Measurements from ENCODE around the gene TMEM184A.

TMEM184A gene

DNA sequence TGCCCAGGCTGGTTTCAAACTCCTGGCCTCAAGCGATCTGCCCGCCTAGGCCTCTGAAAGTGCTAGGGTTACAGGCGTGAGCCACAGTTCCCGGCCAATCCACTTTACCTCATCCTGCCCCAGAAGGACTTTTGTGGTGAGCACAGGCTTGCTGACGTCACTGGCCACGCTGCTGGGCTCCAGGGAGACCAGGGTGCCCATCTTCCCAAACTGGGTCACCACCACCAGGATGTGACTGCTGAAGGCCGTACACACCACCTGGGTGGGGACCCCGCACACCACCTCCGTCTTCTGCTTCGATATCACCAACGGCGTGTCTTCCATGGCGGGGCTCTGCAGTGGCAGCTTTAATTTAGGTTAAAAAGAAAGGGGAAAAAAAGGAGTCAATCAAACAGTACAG, 13.0 kb upstream of the TMEM184A start:
- no peak for DNase-seq (ENCODE audit: low read depth in 4 of 4, low spot score in 1 of 4)

DNA sequence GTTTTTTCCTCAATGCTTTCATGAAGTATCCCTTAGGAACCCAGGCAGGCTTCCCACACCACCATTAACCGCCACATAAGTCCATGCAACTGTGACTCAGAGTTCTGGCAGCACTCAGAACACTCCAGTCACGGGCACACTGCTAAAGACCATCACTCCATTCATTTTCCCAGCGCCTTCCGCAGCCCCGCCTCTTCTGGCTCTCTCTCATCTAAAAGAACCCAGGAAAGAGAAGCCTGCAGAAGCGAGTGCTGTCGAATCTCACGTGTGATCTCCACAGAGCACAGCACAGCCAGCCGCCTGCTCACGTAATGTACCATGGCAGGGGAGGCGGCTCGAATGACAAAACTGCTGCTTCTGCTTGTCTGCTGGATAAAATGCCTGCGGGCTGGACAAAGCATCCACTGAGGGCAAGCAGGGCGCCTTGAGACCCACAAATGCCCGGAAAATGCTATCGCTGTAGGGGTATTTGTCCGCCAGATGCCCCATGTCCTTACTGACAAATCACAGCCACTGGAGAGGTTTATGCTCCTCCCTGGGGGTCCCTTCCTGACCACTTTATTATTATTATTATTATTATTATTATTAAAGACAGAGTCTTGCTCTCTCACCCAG, 12.0 kb upstream of the TMEM184A start:
- DNase-seq (ENCODE audit: low read depth in 4 of 4, low spot score in 1 of 4), result no peak

- DNase-seq (ENCODE audit: low read depth in 4 of 4, low spot score in 1 of 4), result no peak
Observed at GRCh38 chr7:1567049-1567771, 11.2 kb upstream of the TMEM184A start.

- no peak for DNase-seq (ENCODE audit: low read depth in 4 of 4, low spot score in 1 of 4)
Observed at GRCh38 chr7:1566687-1567048, 10.7 kb upstream of the TMEM184A start.

DNA sequence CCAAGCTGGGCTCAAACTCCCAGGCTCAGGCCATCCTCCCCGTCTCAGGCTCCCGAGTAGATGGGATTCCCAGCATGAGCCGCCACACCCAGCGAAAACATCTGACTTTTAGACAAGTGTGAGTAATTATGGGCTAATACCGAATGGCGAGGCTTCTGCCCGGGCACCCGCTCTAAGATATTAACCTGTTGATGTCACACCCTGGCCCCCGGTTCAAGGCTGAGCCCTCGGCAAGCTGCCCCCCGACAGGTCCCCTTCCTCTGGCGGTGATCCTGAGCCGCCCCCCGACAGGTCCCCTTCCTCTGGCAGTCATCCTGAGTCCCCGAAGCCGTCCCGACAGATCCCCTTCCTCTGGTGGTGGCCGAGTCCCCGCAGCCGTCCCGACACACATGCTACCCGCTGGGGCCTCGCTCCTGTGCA, 8.6 kb upstream of the TMEM184A start:
- DNase-seq (ENCODE audit: low read depth in 4 of 4, low spot score in 1 of 4), result no peak

DNA sequence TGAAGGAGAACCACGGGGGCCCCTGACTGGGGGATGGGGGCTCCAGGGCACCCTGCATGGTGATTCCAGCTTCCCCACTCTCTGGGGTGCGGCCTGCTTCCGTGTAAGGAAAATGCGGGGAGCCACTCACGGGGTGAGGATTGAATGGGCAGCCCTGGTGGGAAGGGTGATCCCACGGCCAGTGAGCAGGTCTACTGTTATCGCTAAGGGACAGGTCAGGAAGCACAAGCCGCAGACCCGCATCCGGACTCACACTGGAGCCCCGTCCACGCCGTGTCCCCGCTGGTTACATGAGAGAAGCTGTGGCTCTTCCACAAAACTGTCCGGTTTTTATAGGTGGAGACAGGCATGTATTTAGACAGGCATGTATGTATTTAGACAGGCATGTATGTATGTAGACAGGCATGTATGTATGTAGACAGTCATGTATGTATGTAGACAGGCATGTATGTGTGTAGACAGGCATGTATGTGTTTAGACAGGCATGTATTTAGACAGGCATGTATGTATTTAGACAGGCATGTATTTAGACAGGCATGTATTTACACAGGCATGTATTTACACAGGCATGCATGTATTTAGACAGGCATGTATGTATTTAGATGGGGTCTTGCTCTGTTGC, 8.1 kb upstream of the TMEM184A start:
- no peak for DNase-seq (ENCODE audit: low read depth in 4 of 4, low spot score in 1 of 4)

DNA sequence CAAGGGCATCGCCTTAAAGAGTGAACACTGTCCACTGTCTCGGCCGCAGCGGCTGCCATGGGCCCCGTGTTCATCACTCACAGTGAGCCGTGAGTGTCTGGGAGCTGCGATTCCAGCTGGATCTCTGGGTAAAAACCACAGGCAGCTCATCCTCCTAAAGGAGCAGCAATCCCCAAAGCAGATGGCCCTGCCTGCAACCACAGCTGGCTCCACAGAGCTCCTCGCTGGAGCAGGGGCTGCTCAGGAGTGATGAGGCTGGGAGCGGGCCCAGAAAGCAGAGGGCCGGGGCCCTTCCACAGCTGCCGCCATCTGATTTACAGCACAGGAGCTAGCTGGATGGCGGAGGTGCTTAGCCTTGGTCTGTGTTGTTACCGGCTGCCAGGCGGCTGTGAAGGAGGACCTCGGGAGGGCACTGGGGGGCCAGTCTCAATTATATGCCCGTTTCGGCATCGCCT, 6.6 kb upstream of the TMEM184A start:
- no peak for DNase-seq (ENCODE audit: low read depth in 4 of 4, low spot score in 1 of 4)

GRCh38 chr7:1562116-1562515, 6.1 kb upstream of the TMEM184A start:
- no peak for DNase-seq (ENCODE audit: low read depth in 4 of 4, low spot score in 1 of 4)

- no peak for DNase-seq (ENCODE audit: low read depth in 4 of 4, low spot score in 1 of 4)
Observed at GRCh38 chr7:1561036-1561940, 5.3 kb upstream of the TMEM184A start.

GRCh38 chr7:1560620-1561031, 4.6 kb upstream of the TMEM184A start:
- DNase-seq (ENCODE audit: low read depth in 4 of 4, low spot score in 1 of 4), result no peak

- DNase-seq (ENCODE audit: low read depth in 4 of 4, low spot score in 1 of 4), result no peak
Observed at GRCh38 chr7:1559626-1560590, 3.9 kb upstream of the TMEM184A start.

GRCh38 chr7:1558841-1559625, 3.0 kb upstream of the TMEM184A start:
- DNase-seq (ENCODE audit: low read depth in 4 of 4, low spot score in 1 of 4), result no peak

GRCh38 chr7:1558181-1558811, 2.3 kb upstream of the TMEM184A start:
- DNase-seq (ENCODE audit: low read depth in 4 of 4, low spot score in 1 of 4), result no peak

DNA sequence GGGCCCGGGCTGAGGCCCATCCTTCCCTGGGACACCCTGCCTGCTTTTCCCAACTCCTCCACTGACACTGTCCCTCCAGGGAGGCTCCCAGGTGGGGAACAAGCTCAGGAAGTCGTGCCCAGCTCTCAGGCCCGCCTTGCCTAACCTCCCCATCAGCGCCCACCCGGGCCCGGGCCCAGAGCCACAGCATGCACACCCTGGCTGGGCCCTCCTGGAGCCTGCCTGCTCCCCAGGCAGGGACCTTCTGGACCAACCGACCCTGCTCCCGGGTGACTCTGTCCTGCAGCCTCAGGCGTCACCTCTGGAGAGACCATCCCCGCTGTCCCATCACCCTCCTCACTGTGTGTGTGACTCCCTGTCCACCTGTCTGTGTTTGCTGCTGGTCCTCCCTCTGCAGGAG, 1.8 kb upstream of the TMEM184A start:
- no peak for DNase-seq (ENCODE audit: low read depth in 4 of 4, low spot score in 1 of 4)

GRCh38 chr7:1557006-1557405, 1.0 kb upstream of the TMEM184A start:
- DNase-seq (ENCODE audit: low read depth in 4 of 4, low spot score in 1 of 4), result no peak

DNA sequence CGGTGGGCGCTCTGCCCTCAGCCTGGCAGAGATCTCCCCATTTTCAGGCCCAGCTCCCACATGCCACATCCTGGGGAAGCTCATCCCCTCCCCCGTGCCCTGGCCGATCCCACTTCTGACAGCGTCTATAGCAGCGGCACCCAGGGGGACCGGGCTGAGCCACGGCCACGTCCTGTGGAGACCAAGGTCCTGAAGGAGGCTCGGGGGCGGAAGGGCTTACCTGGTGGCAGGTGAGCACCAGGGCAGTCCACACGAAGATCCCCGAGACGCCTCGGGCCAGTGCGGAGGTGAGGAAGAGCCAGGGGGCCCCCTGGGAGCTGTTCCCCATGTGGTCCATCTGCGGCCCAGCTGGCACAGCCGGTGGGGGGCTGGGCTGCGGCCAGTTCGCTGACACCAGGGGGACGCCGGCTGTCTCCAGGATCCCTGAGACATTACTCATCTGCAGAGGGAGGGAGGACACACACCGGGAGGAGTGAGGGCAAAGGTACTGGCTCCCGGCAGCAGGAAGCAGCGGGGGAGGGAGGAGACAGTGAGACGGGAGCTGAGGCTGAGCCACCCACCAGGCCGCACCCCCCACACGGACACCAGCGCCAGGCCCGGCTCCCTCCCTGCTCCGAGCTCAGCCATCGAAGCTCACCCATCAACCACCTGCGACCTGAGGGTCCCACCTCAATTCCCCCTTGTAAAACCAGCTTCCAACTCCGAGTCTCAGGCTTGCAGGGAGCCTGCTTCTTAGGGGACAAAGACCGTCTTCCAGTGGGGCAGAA, 776 bp downstream of the TMEM184A start:
- DNase-seq (ENCODE audit: low read depth in 4 of 4, low spot score in 1 of 4), result no peak

DNA sequence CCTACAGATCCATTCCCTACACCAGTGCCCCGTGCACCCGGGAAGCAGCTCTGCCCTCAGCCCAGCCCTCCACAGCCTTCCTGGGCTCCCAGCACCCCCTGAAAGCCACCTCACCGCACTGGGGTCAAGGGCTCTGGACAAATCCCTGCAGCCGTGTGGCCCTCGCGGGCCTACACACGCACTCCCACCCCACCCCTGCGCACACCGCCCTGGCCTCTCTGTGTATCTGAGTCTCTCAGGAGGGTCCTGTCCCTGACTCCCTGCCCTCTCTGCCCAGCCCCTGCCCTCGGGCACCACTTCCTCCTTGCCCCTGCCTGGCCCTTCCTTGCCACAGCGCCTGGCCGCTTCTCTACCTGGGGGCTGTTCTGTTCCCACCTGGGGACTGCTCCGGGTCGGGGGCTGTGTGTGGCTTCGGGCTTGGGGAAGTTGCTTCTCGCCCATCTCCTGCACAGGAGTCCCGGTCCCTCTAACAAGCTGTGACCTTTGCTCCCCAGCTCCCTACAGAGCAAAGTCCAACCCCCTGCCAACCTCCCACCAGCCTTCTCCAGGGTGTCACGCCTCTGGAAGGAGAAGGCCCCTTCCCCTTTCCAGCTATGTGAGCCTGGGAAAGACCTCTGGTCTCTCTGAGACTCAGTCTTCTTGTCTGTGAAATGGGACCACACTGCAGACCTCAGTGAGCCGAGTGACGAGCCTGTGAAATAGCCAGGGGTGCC, 1.5 kb downstream of the TMEM184A start:
- no peak for DNase-seq (ENCODE audit: low read depth in 4 of 4, low spot score in 1 of 4)

Data from stimulated activated CD4-positive, alpha-beta T cell treated with anti-CD3 and anti-CD28 coated beads, Interleukin-1b, Interleukin-23, amount 100 ng/mL, for 24 hours (primary cell).